HG02970 (cell line): Measurements from ENCODE around the gene HNF1B.
"Not testable (repeated sequence)": the region's sequence is repeated elsewhere in the genome, so short reads cannot be mapped to it uniquely, and the experiment has no call there.

ENCODE experiments used
- ATAC-seq: cut with Tn5 transposase; IDR thresholded peaks from one replicate; pipeline ENCODE4 v1.9.1; 2021; ENCODE audit warnings: mild to moderate bottlenecking, moderate library complexity, moderate number of reproducible peaks; ENCODE audit not compliant: unreplicated experiment, low FRiP score

Gene HNF1B

DNA sequence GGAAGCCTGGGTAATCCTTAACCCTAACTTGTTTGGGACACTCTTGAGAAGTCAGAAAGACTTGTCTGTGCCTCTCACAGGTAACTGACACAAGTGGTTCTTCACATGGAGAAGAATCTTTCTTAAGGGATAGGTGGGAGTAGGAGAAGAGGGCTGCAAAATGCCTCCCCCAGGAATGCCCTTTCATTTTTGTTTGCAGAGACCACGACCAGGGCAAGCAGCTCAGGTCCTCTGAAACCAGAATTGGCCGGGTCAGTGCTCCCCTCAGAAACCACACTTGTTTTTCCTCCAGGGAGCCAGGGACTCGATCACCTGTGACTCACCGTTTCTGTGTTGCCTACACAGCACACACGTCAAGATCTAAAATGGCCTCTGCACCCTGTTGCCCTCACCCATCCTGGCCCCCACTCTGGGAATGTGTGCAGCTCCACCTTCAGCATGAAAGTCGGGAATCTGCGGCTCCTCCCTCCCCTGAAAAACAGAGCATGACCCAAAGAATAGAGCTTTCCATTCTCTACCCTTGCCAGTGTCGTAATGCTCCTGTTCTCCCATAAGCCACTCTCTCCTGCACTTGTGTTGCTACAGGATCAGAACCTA lies 36.1 kb downstream of the HNF1B start:
- ATAC-seq, result no peak

GRCh38 chr17:37708008-37708615 lies 36.7 kb downstream of the HNF1B start:
- no peak for ATAC-seq

DNA sequence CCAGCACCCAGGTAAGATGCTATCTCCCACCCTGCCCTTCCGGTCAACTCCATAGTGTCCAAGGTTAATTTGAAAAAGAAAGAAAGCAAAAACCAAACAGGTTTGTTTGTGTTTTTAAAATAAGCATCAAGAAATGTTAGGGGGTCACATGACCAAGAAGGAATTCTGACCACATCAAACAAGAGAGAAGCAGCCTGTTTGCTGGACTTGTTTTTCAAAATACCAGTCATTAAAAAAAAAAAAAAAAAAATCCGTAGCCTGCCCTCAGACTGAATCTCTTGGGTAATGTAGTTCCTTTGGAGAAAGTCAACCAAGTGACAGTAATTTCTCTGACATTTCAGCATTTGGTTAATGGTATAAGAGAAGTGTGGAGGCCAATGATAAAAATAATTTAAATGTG lies 38.4 kb downstream of the HNF1B start:
- ATAC-seq, result no peak

GRCh38 chr17:37702598-37702997 lies 42.3 kb downstream of the HNF1B start:
- ATAC-seq, result no peak

GRCh38 chr17:37701496-37701898 lies 43.4 kb downstream of the HNF1B start:
- ATAC-seq, result no peak

GRCh38 chr17:37700881-37701280 lies 44.0 kb downstream of the HNF1B start:
- no peak for ATAC-seq

DNA sequence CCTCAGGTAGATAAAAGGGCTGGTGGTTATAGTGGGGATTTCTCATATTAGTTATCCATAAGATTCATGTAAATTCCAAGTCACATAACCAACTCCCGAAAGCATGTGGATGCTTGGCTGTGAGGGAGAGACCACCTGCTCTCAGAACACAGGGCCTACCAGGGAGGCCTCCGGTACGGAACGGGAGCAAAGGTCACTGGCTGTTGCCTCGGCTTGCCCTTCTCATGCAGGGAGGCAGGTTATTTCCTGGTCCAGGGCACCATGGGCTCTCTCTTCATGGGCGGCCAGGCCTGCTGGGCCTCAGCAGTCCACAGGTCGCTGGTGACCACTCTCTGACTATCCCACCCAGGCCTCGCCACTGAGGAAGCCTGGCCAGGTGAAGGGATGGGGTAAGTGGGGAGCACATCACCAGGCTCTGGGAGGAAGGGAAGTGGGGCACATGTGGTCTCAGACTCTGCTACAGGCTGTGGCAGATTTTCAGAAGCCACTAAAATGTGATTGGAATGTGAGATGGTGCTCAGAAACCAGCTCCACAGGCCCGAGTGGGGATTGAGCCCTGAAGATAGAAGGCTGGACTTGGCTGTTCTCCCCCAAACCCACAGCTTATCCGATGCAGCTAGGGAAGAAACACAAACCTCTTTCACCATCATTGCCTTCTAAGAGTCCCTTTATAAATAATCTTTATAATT lies 45.4 kb downstream of the HNF1B start:
- ATAC-seq, result no peak

GRCh38 chr17:37698911-37699255 lies 46.0 kb downstream of the HNF1B start:
- no peak for ATAC-seq

- no peak for ATAC-seq
Observed at GRCh38 chr17:37698132-37698910, 46.5 kb downstream of the HNF1B start.

DNA sequence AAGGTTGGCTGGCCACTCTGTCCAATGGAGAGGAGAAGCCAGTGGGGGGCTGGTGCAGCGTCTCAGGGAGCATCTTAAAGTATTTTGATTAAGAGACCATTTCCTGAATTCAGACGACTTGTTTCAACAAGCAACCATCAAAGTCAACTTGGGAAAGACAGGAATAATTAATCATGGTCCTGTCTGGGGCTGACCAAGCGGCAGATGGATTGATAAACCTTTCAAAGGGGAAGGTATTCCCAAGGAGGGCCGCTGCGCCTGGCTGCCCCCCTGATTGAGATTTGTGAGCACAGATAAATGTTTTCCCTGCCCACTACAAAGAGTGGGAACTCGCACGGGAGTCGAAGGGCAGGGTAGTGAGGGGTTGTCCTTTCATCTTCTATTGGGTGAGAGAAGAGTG lies 47.5 kb downstream of the HNF1B start:
- ATAC-seq, result no peak

- ATAC-seq, result no peak
Observed at GRCh38 chr17:37696366-37696765, 48.5 kb downstream of the HNF1B start.

DNA sequence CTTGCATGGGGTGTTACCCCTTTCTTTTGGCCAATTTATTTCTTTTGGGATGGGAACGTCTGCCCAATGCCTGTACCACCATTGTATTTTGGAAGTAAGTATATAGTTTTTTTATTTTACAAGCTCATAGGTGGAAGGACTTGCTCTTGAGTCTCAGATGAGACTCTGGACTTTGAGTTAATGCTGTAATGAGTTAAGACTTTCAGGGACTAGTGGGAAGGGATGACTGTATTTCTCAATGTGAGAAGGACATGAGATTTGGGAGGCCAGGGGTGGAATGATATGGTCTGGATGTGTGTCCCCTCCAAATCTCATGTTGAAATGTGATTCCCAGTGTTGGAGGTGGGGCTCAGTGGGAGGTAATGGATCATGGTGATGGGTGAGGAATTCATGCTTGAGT lies 49.1 kb downstream of the HNF1B start:
- ATAC-seq, result no peak

DNA sequence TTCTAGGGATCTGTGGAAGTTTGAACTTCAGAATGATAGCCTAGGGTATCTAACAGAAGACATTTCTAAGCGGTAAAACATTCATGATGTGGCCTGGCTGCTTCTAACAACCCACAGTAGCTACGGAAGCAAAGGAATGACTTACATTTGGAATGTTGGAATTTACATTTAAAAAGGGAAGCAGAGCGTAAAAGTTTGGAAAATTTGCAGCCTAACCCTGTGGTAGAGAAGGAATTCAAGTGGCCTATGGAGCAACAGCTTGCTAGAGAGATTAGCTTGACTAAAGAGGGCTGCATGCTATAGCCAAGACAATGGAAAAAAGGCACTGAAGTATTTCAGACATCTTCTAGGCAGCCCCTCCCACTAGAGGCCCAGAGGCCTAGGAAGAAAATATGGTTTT lies 50.1 kb downstream of the HNF1B start:
- no peak for ATAC-seq

DNA sequence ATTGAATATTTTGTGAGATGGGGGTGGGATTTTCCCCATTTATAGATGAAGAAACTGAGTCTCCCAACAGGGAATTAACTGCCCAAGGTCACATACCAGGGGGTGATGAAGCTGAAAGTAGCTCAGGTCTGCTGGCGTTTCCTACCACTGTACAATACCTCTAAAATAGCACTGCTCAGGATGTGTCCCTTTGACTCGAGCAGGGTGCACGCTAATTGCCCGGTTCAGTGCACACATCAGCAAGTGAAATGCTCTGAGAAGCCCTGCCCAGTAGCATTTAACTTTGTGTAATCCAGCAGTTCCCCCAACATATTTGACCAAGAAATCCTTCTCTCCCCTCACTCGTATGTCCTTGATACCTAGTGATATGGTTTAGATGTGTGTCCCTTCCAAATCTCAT lies 51.5 kb downstream of the HNF1B start:
- no peak for ATAC-seq

GRCh38 chr17:37691807-37692206 lies 53.1 kb downstream of the HNF1B start:
- ATAC-seq, result no peak

GRCh38 chr17:37689317-37689716 lies 55.5 kb downstream of the HNF1B start:
- ATAC-seq, result no peak

GRCh38 chr17:37683454-37683984 lies 61.3 kb downstream of the HNF1B start:
- ATAC-seq, result no peak

GRCh38 chr17:37682007-37682406 lies 62.9 kb downstream of the HNF1B start:
- ATAC-seq, result no peak

GRCh38 chr17:37679995-37680394 lies 64.9 kb downstream of the HNF1B start:
- ATAC-seq, result not testable (repeated sequence)

DNA sequence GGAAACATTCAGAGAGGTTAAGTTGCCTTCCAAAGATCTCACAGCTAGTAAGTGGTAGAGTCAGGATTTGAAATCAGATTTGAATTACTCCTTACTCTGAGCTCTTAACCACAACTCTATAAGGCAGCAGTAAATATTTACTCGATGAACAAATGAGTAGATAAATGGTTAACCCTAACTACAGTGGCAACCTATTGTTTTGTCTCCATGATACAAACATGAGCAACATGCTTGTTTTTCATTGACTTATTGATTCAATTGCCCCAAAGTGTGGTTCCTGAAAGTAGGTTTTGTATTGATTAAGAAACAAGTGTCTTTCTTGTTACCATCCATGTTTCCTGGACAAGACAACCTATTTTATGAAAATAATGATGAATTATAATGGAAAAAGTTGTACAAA lies 66.8 kb downstream of the HNF1B start:
- no peak for ATAC-seq

- no peak for ATAC-seq
Observed at GRCh38 chr17:37677021-37677420, 67.8 kb downstream of the HNF1B start.
